ENCODE measurements around the gene CYP1A1. TPM values are rescaled to one million over a fixed set of nuclear protein-coding genes. Genes with fewer than 3 reads are reported as not detected.

Gene CYP1A1
- total RNA-seq, 1 experiment from 2014 or later: 0.15 TPM

DNA sequence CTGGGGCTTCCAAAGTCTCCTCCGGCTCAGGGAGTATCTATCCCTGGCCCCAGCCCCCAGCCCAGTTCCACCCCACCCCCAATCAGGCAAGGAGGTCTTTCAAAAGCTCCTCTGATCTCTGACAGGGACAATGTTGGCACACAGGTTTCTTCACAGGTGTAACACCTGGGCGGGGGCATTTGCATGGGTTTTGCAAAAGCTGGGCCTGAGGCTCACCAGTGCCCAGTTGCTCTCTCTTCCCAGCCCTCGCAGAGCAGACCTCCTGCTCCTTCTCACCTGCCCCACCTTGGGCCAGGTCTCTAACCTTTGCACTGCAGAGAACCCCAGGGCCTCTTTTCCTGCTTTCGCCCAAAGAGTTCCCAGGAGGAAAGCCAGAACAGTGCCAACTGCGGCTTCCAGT, 48.0 kb upstream of the CYP1A1 start:
- no peaks in the 10 kb centered on the region for H3K9me3 ChIP-seq (ENCODE audit: control insufficient read depth, insufficient read depth, low read depth, low read length)
- ChIA-PET POLR2A (interaction anchor here (0.5 to 0.6 kb wide), 2 partner anchors 37 to 41 kb away, joined by 3 to 6 read pairs; no protein-coding TSS in a partner anchor), CTCF (interaction anchor here (0.6 to 1.4 kb wide), 5 partner anchors 15 to 229 kb away, joined by 3 to 8 read pairs (median 4); no protein-coding TSS in a partner anchor)
- H3K36me3 ChIP-seq (ENCODE audit: control insufficient read depth, insufficient read depth, low read length): no peaks in the 10 kb centered on the region
- intact Hi-C loops (cut with micrococcal nuclease; ENCODE audit: unreplicated experiment): loop anchor here (10.0 kb wide), 2 partner anchors 61 to 181 kb away; partner anchors contain the start of gene RPP25
- H3K4me1 ChIP-seq (ENCODE audit: control insufficient read depth, insufficient read depth, low read length): peaks cover 7% of the 10 kb centered on the region; the same call in 1 of the 2 replicates
- ATAC-seq (no peak), DNase-seq (ENCODE audit: low read depth, low spot score) (no peak)
- no peaks in the 10 kb centered on the region for H3K27me3 ChIP-seq (ENCODE audit: control insufficient read depth, insufficient read depth, low read length)
- TF ChIP-seq TCF7L2 (IDR thresholded peaks at IDR 0.05; ENCODE audit: low read depth, low read length) (no peak), SIN3A (IDR thresholded peaks at IDR 0.05; ENCODE audit: borderline replicate concordance, insufficient read depth, low read depth, low read length) (no peak), POLR2AphosphoS5 (IDR thresholded peaks at IDR 0.05; ENCODE audit: low read depth, low read length) (no peak)
- TF ChIP-seq, protein P1, sequence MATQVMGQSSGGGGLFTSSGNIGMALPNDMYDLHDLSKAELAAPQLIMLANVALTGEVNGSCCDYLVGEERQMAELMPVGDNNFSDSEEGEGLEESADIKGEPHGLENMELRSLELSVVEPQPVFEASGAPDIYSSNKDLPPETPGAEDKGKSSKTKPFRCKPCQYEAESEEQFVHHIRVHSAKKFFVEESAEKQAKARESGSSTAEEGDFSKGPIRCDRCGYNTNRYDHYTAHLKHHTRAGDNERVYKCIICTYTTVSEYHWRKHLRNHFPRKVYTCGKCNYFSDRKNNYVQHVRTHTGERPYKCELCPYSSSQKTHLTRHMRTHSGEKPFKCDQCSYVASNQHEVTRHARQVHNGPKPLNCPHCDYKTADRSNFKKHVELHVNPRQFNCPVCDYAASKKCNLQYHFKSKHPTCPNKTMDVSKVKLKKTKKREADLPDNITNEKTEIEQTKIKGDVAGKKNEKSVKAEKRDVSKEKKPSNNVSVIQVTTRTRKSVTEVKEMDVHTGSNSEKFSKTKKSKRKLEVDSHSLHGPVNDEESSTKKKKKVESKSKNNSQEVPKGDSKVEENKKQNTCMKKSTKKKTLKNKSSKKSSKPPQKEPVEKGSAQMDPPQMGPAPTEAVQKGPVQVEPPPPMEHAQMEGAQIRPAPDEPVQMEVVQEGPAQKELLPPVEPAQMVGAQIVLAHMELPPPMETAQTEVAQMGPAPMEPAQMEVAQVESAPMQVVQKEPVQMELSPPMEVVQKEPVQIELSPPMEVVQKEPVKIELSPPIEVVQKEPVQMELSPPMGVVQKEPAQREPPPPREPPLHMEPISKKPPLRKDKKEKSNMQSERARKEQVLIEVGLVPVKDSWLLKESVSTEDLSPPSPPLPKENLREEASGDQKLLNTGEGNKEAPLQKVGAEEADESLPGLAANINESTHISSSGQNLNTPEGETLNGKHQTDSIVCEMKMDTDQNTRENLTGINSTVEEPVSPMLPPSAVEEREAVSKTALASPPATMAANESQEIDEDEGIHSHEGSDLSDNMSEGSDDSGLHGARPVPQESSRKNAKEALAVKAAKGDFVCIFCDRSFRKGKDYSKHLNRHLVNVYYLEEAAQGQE (IDR thresholded peaks at IDR 0.05; ENCODE audit: insufficient read depth in 1 of 2, low read depth in 2 of 2, low read length in 1 of 2): no peak
- TF ChIP-seq, protein P2, sequence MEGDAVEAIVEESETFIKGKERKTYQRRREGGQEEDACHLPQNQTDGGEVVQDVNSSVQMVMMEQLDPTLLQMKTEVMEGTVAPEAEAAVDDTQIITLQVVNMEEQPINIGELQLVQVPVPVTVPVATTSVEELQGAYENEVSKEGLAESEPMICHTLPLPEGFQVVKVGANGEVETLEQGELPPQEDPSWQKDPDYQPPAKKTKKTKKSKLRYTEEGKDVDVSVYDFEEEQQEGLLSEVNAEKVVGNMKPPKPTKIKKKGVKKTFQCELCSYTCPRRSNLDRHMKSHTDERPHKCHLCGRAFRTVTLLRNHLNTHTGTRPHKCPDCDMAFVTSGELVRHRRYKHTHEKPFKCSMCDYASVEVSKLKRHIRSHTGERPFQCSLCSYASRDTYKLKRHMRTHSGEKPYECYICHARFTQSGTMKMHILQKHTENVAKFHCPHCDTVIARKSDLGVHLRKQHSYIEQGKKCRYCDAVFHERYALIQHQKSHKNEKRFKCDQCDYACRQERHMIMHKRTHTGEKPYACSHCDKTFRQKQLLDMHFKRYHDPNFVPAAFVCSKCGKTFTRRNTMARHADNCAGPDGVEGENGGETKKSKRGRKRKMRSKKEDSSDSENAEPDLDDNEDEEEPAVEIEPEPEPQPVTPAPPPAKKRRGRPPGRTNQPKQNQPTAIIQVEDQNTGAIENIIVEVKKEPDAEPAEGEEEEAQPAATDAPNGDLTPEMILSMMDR (IDR thresholded peaks at IDR 0.05): no peak
- no peak overlapping the region for H3K4me3 ChIP-seq (ENCODE audit: low read depth in 2 of 2, low read length in 2 of 2)
- in situ Hi-C loops (cut with HindIII; ENCODE audit: low pct_unique_long_range_greater_than_20kb, low sequenced_read_pairs): loop anchor here (25.0 kb wide), 1 partner anchor 136 kb away; no protein-coding TSS in a partner anchor
- no peak overlapping the region for H3K27ac ChIP-seq (ENCODE audit: low read length)
- BruUV-seq (replicated peaks): no TSS peak

DNA sequence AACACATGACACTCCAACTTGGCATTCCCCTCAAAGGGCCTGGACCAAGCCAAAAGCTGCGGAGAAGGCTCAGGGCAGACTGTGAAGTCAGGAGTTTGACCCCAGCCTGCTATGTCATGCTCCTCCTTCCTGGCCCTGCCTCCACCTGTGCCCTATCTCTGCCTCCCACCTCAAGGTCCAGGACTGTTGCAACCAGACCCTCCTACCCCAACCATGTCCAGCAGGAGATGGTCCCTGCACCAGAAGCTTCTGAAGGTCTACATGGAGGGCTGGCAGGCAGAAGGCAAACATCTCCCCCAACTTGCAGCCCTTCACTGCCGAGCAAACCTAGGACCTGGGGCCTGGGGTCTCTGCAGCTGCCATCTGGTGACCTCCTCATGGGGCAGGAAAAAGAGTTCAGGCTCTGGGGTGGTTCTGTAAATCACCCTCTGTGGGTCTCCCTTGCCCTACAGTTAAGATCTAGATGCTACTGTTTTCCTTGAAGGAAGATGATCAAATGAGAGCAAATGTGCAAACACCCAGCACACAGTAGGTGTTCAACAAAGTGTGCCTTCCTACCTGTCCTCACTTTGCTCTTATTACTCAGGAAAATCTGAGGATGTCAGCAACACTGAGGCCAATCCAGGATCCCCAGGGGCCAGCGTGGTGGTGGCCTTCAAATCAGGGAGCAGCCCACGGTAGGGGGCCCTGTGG, 45.0 kb upstream of the CYP1A1 start:
- no TSS peak for BruUV-seq (replicated peaks)
- in situ Hi-C loops (cut with HindIII; ENCODE audit: low pct_unique_long_range_greater_than_20kb, low sequenced_read_pairs): loop anchor here (25.0 kb wide), 1 partner anchor 133 kb away; no protein-coding TSS in a partner anchor
- DNase-seq (ENCODE audit: low read depth, low spot score) (no peak), ATAC-seq (no peak)
- no peaks in the 10 kb centered on the region; the same call in 1 of the 2 replicates for H3K4me1 ChIP-seq (ENCODE audit: control insufficient read depth, insufficient read depth, low read length)
- no peak overlapping the region for H3K27ac ChIP-seq (ENCODE audit: low read length)
- no peaks in the 10 kb centered on the region for H3K36me3 ChIP-seq (ENCODE audit: control insufficient read depth, insufficient read depth, low read length)
- CTCF ChIA-PET: interaction anchor here (0.5 to 5.6 kb wide), 12 partner anchors 9 to 138 kb away, joined by 3 to 106 read pairs (median 5); no protein-coding TSS in a partner anchor
- H3K4me3 ChIP-seq (ENCODE audit: low read depth in 2 of 2, low read length in 2 of 2): no peak overlapping the region
- intact Hi-C loops (cut with micrococcal nuclease; ENCODE audit: unreplicated experiment): loop anchor here (2.0 to 10.0 kb wide), 3 partner anchors 30 to 184 kb away; partner anchors contain the start of gene RPP25
- no peaks in the 10 kb centered on the region for H3K27me3 ChIP-seq (ENCODE audit: control insufficient read depth, insufficient read depth, low read length)
- H3K9me3 ChIP-seq (ENCODE audit: control insufficient read depth, insufficient read depth, low read depth, low read length): no peaks in the 10 kb centered on the region
- TF ChIP-seq, protein P1 (IDR thresholded peaks at IDR 0.05; ENCODE audit: insufficient read depth in 1 of 2, low read depth in 2 of 2, low read length in 1 of 2): no peak
- no peak for TF ChIP-seq SIN3A (IDR thresholded peaks at IDR 0.05; ENCODE audit: borderline replicate concordance, insufficient read depth, low read depth, low read length)
- TF ChIP-seq, protein P2 (IDR thresholded peaks at IDR 0.05): no peak
- no peak for TF ChIP-seq POLR2AphosphoS5 (IDR thresholded peaks at IDR 0.05; ENCODE audit: low read depth, low read length)
- TF ChIP-seq TCF7L2 (IDR thresholded peaks at IDR 0.05; ENCODE audit: low read depth, low read length): no peak
- POLR2A ChIA-PET: interaction anchor here (0.6 kb wide), 1 partner anchor 125 kb away, joined by 4 read pairs; no protein-coding TSS in a partner anchor

All from Panc1 (cell line).